GM19023 (cell line): Measurements from ENCODE around the gene SGMS1.
"Not testable (repeated sequence)": the region's sequence is repeated elsewhere in the genome, so short reads cannot be mapped to it uniquely, and the experiment has no call there.

Source experiments
- ATAC-seq: cut with Tn5 transposase; IDR thresholded peaks from one replicate; pipeline ENCODE4 v1.9.1; 2021; ENCODE audit warnings: mild to moderate bottlenecking, moderate library complexity; ENCODE audit not compliant: unreplicated experiment

The SGMS1 gene

GRCh38 chr10:50561816-50562215 lies 61.9 kb downstream of the SGMS1 start:
- ATAC-seq: no peak

GRCh38 chr10:50561266-50561665 lies 62.5 kb downstream of the SGMS1 start:
- no peak for ATAC-seq

GRCh38 chr10:50560370-50560769 lies 63.4 kb downstream of the SGMS1 start:
- no peak for ATAC-seq

- ATAC-seq: no peak
Measured at GRCh38 chr10:50558371-50558770, 65.4 kb downstream of the SGMS1 start.

- ATAC-seq: no peak
Measured at GRCh38 chr10:50557130-50557682, 66.5 kb downstream of the SGMS1 start.

GRCh38 chr10:50556237-50557120 lies 67.3 kb downstream of the SGMS1 start:
- no peak for ATAC-seq

- ATAC-seq: no peak
Measured at GRCh38 chr10:50554995-50555568, 68.7 kb downstream of the SGMS1 start.

GRCh38 chr10:50554376-50554994 lies 69.3 kb downstream of the SGMS1 start:
- ATAC-seq: no peak

GRCh38 chr10:50552771-50553535 lies 70.8 kb downstream of the SGMS1 start:
- peak; percentile 55 for ATAC-seq

GRCh38 chr10:50552308-50552707 lies 71.4 kb downstream of the SGMS1 start:
- ATAC-seq: no peak

GRCh38 chr10:50551894-50552293 lies 71.9 kb downstream of the SGMS1 start:
- no peak for ATAC-seq

GRCh38 chr10:50550291-50550839 lies 73.4 kb downstream of the SGMS1 start:
- ATAC-seq: no peak

GRCh38 chr10:50549186-50549585 lies 74.6 kb downstream of the SGMS1 start:
- ATAC-seq: not testable (repeated sequence)

GRCh38 chr10:50548481-50548880 lies 75.3 kb downstream of the SGMS1 start:
- ATAC-seq: not testable (repeated sequence)

- not testable (repeated sequence) for ATAC-seq
Measured at GRCh38 chr10:50546287-50546686, 77.5 kb downstream of the SGMS1 start.

- no peak for ATAC-seq
Measured at GRCh38 chr10:50545846-50546245, 77.9 kb downstream of the SGMS1 start.

- no peak for ATAC-seq
Measured at GRCh38 chr10:50544857-50545429, 78.8 kb downstream of the SGMS1 start.

- ATAC-seq: no peak
Measured at GRCh38 chr10:50544095-50544856, 79.5 kb downstream of the SGMS1 start.

- no peak for ATAC-seq
Measured at GRCh38 chr10:50542871-50543270, 80.9 kb downstream of the SGMS1 start.
